SHP77 (cell line): Measurements from ENCODE around the gene IL22RA2.
"Not testable (repeated sequence)": the region's sequence is repeated elsewhere in the genome, so short reads cannot be mapped to it uniquely, and the experiment has no call there.

Experiments used
- DNase-seq, 2 experiments: peaks; one replicate each; lab custom pipeline; 2025; lab: John Stamatoyannopoulos, UW

Gene IL22RA2, protein sequence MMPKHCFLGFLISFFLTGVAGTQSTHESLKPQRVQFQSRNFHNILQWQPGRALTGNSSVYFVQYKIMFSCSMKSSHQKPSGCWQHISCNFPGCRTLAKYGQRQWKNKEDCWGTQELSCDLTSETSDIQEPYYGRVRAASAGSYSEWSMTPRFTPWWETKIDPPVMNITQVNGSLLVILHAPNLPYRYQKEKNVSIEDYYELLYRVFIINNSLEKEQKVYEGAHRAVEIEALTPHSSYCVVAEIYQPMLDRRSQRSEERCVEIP

GRCh38 chr6:137173501-137173900, at the start of gene IL22RA2:
Gene IL22RA2 (minus strand): TSS chr6:137173644. CDS start chr6:137161749, 11,895 bp downstream.
- no peak for DNase-seq

DNA sequence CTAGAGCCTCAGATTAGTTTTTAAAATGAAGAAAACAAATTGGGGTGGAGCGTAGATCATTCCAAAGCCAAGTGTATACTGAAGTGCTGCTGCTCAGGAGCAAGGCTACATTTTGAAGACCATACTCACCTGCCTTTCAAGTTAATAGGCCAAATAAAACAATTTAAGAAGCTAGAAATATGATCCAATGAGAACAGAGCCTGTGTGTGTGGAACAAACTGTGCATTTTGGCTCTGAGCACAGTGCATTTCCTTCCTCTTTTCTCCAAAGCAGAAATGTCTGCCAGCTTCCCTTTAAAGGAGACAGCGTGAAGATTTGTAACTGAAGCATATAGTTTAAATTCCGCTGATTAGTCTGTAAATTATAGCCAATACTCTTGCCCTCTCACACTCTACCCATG, 48.9 kb upstream of the IL22RA2 start:
- DNase-seq, result no peak

- no peak for DNase-seq
Observed at GRCh38 chr6:137219664-137220252, 46.3 kb upstream of the IL22RA2 start.

- peak; percentile 84 to 93 for DNase-seq
Observed at GRCh38 chr6:137218917-137219663, 45.6 kb upstream of the IL22RA2 start, which contains the start of gene IFNGR1. Gene IFNGR1 (minus strand): TSS chr6:137219385. CDS start chr6:137219327, 58 bp downstream.

GRCh38 chr6:137218473-137218916, 45.1 kb upstream of the IL22RA2 start:
- DNase-seq, result peak; percentile 19 to 27

GRCh38 chr6:137217801-137218472, 44.5 kb upstream of the IL22RA2 start:
- peak in 1 of 2 experiments; percentile 2 for DNase-seq

DNA sequence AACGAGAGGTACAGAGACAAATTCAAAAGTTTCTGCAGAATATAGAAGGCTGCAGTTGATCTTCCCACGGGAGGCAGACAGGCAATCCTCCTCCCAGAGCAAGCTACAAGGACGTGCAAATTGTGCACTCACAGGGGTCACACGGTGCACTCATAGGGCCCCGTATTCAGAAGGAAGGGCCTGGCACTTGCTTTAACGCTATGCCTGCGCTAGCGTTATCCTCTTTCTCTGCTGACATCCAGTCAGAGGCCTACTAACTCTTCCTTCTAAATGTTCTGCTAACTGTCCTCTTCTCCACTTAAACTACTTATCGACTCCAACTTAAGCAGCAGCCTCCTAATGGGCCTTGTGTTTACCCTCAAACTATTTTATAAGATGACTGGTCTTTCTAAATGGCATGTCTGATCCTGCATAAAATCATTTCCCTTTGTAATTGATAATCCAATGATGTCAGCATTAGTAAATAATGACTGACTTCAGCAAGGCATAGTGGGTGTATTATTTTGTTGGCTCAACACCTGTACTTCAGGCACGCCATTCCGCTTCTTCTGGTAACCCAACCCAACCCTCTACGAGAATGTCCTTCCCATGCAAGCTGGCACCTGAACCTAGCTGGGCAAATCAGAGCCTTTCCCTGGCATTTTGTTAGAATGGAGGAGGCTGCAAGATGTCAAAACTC, 43.6 kb upstream of the IL22RA2 start:
- DNase-seq, result no peak

DNA sequence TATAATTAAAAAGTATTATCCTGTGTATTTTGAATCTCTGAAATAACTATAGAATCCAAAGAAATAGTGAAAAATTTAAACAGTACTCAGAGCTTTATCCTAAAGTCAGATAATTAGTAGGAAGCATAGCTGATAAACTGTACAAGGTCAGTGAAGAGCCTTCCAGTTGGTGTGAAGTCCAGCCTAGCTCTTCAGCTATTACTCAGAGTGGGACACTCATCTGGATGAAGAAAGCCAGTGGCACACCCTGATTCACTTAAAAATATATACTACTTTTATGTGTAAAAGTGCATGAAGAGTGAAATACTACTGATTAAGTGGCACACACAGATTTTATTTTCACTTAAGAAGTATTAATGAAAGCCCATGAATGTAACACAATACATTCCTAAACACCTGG, 42.7 kb upstream of the IL22RA2 start:
- no peak for DNase-seq

- not testable (repeated sequence) for DNase-seq
Observed at GRCh38 chr6:137215630-137216029, 42.2 kb upstream of the IL22RA2 start.

GRCh38 chr6:137214931-137215330, 41.5 kb upstream of the IL22RA2 start:
- DNase-seq, result no peak

DNA sequence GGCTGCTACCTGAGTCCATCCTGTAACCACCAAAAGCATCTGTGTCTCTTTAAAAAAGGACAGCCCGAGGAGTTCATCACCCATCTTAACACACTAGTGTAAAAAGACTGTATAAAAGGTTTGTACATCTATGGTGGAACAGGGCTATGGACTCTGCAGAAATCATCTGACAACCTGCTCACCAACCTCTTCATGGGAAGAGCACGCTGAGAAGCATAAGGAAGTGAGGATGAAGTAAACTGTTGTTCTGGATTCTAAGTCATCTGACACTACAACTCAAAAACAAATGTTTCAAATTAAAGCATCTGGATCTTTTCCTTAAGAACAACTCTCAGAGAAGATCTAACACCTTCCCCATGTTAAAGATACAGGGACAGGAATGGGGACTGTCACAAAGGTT, 40.4 kb upstream of the IL22RA2 start:
- DNase-seq, result no peak

- DNase-seq, result no peak
Observed at GRCh38 chr6:137213331-137213740, 39.9 kb upstream of the IL22RA2 start.

DNA sequence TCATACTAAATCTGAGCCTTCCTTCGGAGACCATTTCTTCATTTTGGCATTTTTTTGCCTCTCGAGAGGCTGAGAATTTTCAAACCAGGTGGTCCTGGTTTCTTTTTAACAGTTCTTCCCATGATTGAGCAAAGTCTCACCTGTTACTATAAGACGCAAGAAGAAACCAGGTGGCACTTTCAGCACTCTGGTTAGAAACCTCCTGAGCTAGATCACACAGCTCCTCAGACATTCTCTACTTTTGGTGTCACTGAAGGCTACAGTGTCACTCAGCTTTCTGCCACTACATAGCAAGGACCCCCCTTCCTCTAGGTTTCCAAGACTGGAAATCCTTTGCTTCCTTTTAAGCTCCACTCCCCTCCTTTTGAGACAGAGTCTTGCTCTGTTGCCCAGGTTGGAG, 38.5 kb upstream of the IL22RA2 start:
- DNase-seq, result no peak

DNA sequence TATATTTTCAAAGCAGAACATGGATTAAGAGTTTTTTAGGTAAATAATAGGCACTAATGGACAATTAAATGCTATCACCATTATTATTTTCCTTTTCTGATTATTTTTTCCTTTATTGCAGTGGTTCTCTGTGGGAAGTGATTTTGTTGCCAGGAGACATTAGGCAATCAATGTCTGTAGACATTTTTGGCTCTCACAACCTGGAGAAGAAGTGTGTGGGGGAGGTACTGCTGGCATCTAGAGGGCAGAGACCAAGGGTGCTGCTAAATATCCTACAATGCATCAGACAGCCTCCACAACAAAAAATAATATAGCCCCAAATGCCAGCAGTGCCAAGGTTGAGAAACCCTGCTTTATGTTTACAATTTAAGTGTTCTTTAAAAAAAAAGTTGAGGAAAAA, 37.5 kb upstream of the IL22RA2 start:
- no peak for DNase-seq

- DNase-seq, result no peak
Observed at GRCh38 chr6:137208279-137208678, 34.8 kb upstream of the IL22RA2 start.

DNA sequence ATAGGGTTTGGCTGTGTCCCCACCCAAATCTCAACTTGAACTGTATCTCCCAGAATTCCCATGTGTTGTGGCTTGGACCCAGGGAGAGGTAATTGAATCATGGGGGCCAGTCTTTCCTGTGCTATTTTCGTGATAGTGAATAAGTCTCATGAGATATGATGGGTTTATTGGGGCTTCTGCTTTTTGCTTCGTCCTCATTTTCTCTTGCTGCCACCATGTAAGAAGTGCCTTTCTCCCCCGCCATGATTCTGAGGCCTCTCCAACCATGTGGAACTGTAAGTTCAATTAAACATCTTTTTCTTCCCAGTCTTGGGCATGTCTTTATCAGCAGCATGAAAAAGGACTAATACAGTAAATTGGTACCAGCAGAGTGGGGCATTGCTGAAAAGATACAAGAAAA, 34.0 kb upstream of the IL22RA2 start:
- not testable (repeated sequence) for DNase-seq

GRCh38 chr6:137206577-137206976, 33.1 kb upstream of the IL22RA2 start:
- DNase-seq, result no peak

DNA sequence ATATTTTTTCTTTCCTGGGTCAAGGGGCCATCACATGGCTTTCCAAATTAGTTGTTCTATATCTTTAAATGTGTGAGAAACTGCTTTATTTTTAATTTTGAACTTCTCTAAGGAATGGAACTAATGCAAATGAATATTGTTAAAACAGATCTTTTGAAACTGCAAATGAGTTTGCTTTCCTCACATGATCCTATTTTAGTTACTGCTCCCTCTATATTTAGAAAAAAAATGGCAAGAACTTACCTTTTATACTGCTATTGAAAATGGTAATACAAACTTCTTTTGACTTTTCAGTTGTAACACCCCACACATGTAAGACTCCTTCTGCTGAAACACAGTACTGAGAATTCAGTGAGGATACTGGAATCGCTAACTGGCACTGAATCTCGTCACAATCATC, 29.8 kb upstream of the IL22RA2 start:
- no peak for DNase-seq

GRCh38 chr6:137202078-137202477, 28.6 kb upstream of the IL22RA2 start:
- DNase-seq, result no peak

DNA sequence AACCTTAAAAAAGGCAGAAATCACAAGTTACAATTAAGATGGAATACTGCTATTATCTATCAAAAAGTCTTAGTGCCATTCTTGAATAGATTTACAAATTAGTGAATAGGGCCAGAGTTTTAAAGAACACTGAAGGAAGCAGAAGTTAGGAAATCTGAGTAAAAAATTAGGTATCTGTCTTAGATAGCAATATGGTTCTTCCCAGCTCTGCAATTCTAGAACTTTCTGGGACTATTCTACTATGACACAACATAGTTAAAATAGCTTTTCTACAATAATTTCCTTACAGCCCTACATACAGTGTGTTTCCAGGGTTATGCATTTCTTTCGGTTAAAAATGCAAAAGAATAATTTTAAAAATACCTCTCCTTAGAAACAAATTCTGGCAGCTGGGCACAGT, 27.6 kb upstream of the IL22RA2 start:
- DNase-seq, result no peak

DNA sequence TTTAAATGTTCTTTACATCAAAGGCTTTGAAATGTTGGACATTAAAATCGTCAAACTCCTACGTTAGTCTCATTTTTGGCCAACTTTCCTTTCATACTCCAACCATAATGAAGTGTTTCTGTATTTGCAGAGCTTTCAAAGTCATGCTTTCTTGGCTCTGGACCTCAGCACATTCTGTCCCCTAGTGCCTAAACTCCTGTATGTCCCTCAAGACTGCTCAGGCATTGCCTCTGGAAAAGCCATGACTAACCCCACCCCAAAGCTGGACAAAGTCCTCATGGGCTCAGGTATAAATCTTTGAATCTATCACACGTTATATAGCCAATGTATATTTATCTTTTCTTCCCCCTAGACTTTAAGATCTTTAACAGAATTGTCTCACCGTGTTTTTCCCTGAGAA, 26.8 kb upstream of the IL22RA2 start:
- DNase-seq, result no peak
